Measurements from ENCODE around the gene EWSR1. TPM values are rescaled to one million over a fixed set of nuclear protein-coding genes. Genes with fewer than 3 reads are reported as not detected.

The EWSR1 gene
- total and polyA plus RNA-seq, 2 of the 4 experiments (the other 2 are of a cell fraction), result 243 to 518 TPM

- H3K14ac ChIP-seq (replicated peaks; ENCODE audit: low read depth, low read length), result no peak overlapping the region
- H3K9me3 ChIP-seq (ENCODE audit: control insufficient read depth, insufficient read depth, low read length), result no peaks in the 10 kb centered on the region
- H3K23ac ChIP-seq (ENCODE audit: low read depth, low read length), result no peak overlapping the region
- H4K5ac ChIP-seq (ENCODE audit: low read depth, low read length), result no peak overlapping the region
- no peak overlapping the region for H2BK20ac ChIP-seq (ENCODE audit: low read depth, low read length)
- in situ Hi-C loops (cut with MboI; ENCODE audit: low sequenced_read_pairs), result no loop called here
- TF ChIP-seq ELK1 (IDR thresholded peaks at IDR 0.05; ENCODE audit: borderline replicate concordance, low read depth, low read length) (no peak), MAZ (IDR thresholded peaks at IDR 0.05; ENCODE audit: borderline replicate concordance, low read depth, low read length) (no peak), FOS (IDR thresholded peaks at IDR 0.05; ENCODE audit: low read depth, low read length) (no peak), MAFK (IDR thresholded peaks at IDR 0.05; ENCODE audit: low read depth, low read length) (no peak)
- TF ChIP-seq, protein P1, sequence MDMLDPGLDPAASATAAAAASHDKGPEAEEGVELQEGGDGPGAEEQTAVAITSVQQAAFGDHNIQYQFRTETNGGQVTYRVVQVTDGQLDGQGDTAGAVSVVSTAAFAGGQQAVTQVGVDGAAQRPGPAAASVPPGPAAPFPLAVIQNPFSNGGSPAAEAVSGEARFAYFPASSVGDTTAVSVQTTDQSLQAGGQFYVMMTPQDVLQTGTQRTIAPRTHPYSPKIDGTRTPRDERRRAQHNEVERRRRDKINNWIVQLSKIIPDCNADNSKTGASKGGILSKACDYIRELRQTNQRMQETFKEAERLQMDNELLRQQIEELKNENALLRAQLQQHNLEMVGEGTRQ (IDR thresholded peaks at IDR 0.05; ENCODE audit: low read depth, low read length), result no peak
- no peak overlapping the region for H2AK5ac ChIP-seq (ENCODE audit: low read depth, low read length)
- H4K20me1 ChIP-seq (ENCODE audit: insufficient read depth, low read length), result no peaks in the 10 kb centered on the region; the same call in none of the 2 replicates
- no peak overlapping the region for H3K27ac ChIP-seq (ENCODE audit: insufficient read depth, low read length)
- ATAC-seq (ENCODE audit: low read depth) (no peak), DNase-seq (no peak)
- H2BK5ac ChIP-seq (ENCODE audit: low read depth, low read length, poor library complexity, severe bottlenecking), result no peak overlapping the region
- no peak overlapping the region for H3K4me2 ChIP-seq (ENCODE audit: low read depth, low read length)
- ChIA-PET CTCF (no interaction called here), POLR2A (ENCODE audit: unreplicated experiment) (no interaction called here)
- H2AFZ ChIP-seq (replicated peaks; ENCODE audit: low read length, poor library complexity), result no peak overlapping the region
- no peak overlapping the region for H3K4me3 ChIP-seq (ENCODE audit: insufficient read depth, low read depth, low read length)
- H3K4ac ChIP-seq (ENCODE audit: low read depth, low read length), result no peak overlapping the region
- WGBS, 2 experiments (ENCODE audit: extremely low coverage in 2 of 2, insufficient read length in 1 of 2), result 88% methylated on average over 7 of the region's 14 CpGs; no CpG with 5 or more reads in 1 of the 2 experiments
- H3K4me1 ChIP-seq (ENCODE audit: control insufficient read depth, insufficient read depth, low read length), result peaks cover 9% of the 10 kb centered on the region
- H3K9ac ChIP-seq (ENCODE audit: low read depth, low read length), result no peak overlapping the region
- no peak overlapping the region for H4K8ac ChIP-seq (ENCODE audit: low read depth in 2 of 2, low read length in 2 of 2)
- peaks cover 0 to 3% of the 10 kb centered on the region in 2 experiments; a peak in 1 of 4 replicates for H3K79me1 ChIP-seq (ENCODE audit: low read depth in 1 of 2, low read length in 2 of 2)
- peaks cover 49% of the 10 kb centered on the region for H3K36me3 ChIP-seq (ENCODE audit: control insufficient read depth, insufficient read depth, low read length)
- dilution Hi-C loops (cut with HindIII; ENCODE audit: low sequenced_read_pairs, unreplicated experiment), result no loop called here
- intact Hi-C loops (cut with micrococcal nuclease), result no loop called here
- H3K18ac ChIP-seq (ENCODE audit: low read depth, low read length), result no peak overlapping the region
- H3K9me1 ChIP-seq (ENCODE audit: insufficient read depth, low read length), result peaks cover 5% of the 10 kb centered on the region; the same call in 1 of the 2 replicates
- no peak overlapping the region for H2BK15ac ChIP-seq (ENCODE audit: low read depth, low read length)
- H3K27me3 ChIP-seq (ENCODE audit: control insufficient read depth, insufficient read depth, low read length), result no peaks in the 10 kb centered on the region
- no peak overlapping the region for H2BK120ac ChIP-seq (ENCODE audit: low read depth, low read length)
- BruUV-seq (replicated peaks), result no TSS peak
- H4K91ac ChIP-seq (ENCODE audit: insufficient read depth, low read depth, low read length), result no peak overlapping the region
- no peak overlapping the region for H3K56ac ChIP-seq (ENCODE audit: extremely low read depth, insufficient read depth, low read length)
- H2AK9ac ChIP-seq (replicated peaks; ENCODE audit: low read depth, low read length, poor library complexity), result no peak overlapping the region
These were observed 63.7 kb downstream of the EWSR1 start for GRCh38 chr22:29331658-29332300.

Data from IMR-90 (cell line).